ENCODE results near the gene ZFP36L2.

The ZFP36L2 gene, protein sequence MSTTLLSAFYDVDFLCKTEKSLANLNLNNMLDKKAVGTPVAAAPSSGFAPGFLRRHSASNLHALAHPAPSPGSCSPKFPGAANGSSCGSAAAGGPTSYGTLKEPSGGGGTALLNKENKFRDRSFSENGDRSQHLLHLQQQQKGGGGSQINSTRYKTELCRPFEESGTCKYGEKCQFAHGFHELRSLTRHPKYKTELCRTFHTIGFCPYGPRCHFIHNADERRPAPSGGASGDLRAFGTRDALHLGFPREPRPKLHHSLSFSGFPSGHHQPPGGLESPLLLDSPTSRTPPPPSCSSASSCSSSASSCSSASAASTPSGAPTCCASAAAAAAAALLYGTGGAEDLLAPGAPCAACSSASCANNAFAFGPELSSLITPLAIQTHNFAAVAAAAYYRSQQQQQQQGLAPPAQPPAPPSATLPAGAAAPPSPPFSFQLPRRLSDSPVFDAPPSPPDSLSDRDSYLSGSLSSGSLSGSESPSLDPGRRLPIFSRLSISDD

DNA sequence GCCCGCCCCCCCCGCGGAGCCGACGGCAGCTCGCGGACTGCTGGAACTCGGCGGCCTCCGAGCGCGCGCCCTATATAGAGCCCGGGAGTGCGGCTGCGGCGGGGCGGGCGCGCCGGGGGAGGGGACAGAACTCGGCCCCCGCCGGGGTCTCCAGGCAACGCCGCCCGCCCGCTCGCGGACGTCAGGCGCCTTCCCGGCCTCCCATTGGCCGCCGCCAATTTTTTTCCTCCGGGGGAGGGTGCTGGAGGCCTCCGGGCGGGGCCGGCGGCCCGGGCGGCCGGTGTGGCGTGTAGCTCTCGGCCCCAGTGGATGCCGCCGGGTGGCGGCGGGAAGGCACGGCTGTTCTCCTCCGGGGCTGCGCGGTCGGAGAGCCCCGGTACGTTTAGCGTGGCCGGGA, at the start of gene ZFP36L2:
TSS of gene ZFP36L2 (minus strand) at position 49 of the 397 bp plus-strand sequence. CDS start 291 bp downstream, outside the sequence.
- peak; percentile 89 for DNase-seq (ENCODE audit: low read depth)

DNA sequence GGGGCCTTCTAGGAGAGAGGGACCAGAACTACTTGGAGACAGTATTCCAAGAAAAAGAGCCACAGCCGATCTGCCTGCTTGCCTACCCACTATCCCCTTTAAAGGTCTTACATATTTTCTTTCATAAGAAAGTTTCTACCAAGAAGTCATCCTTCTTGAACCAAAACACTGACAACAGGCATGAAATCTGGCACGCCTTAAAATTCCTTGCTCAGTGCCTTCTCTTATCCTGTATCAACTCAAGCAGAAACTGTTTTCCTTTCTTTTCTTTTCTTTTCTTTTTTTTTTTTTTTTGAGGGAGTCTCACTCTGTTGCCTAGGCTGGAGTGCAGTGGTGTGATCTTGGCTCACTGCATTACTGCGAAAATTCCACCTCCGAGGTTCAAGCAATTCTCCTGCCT, 48.3 kb upstream of the ZFP36L2 start:
- DNase-seq (ENCODE audit: low read depth): no peak

DNA sequence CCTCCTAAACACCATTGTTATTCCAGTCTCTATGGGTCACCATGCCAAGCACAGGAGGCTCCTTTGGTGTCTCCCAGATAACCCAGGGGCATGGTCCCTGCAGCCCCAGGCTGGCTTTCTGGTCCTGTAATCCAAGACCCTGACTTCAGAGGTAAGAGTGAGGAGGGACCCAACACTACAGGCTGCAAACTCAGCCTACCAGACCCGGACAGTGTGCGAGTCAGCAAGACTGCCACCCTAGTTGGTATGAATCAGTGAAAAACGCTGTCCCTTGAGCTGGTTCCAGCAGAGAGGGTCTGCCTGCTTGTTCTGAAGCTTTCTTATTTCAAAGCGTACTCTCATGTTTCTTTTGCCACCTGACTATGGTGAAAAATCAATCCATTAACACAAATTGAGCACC, 47.6 kb upstream of the ZFP36L2 start:
- no peak for DNase-seq (ENCODE audit: low read depth)

DNA sequence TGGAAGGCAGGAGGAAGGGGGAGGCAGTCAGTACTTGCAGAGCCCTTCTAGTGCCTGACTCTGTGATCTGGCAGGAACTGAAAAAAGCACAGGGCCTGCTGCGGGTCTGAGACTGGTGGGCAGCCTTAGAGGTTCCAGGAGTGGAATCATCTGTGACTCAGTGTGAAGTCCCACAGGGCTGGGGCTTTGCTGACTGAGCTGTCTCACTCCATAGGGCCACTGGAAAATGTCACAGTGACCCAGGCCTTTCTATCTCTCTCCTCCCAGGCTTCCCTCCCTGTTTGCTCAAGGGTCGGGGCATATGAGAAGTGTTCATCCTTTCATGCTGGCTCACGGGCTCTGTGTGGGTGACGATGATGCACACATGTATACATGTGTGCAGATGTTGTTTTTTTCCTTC, 47.1 kb upstream of the ZFP36L2 start:
- no peak for DNase-seq (ENCODE audit: low read depth)

DNA sequence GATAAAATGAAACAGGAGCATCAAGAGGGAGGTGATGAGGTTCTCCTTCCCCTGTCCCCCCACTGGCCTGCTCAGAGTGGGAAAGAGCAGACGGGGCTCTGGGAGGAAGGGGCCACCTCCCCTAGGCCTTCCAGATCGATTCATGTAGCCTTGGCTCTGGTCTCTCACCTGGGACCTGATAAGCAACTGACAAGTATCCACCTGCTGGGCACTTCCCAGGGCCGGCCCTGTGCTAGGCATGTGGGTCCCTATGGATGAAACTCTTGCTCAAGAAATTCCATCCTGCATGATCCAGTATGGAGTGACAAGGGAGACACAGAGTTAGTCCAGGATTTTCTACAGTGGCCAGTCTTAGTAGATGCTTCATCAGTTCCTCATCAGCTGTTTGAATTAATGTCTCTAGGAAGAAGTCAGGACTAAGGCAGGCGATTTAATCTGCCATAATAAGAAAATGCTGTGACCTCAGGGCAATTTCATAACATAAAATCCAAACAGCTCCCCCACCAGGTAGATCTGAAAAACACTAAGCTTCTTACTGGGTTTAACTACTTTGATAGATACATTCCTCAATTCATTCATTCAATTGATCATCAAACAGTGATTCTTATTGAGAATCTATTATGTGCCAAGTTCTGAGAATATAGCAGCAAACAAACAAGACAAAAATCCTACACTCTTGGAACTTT, 44.7 kb upstream of the ZFP36L2 start:
- no peak for DNase-seq (ENCODE audit: low read depth)

DNA sequence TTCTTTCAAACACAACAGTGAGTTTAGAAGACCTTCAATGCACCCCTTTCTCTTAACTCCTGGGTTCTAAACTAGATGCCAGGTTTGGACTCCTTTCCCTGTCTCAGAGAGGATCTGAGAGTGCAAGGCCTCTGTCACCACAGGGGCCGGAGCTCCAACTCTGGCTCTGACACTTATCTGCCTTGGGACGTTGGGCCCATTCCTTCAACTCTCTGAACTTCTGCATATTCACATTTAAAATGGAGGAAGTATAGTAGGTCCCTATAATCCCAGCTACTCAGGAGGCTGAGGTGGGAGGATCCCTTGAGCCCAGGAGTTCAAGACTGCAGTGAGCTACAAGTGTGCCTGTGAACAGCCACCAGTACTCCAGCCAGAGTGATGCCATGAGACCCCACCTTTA, 44.1 kb upstream of the ZFP36L2 start:
- DNase-seq (ENCODE audit: low read depth): no peak

DNA sequence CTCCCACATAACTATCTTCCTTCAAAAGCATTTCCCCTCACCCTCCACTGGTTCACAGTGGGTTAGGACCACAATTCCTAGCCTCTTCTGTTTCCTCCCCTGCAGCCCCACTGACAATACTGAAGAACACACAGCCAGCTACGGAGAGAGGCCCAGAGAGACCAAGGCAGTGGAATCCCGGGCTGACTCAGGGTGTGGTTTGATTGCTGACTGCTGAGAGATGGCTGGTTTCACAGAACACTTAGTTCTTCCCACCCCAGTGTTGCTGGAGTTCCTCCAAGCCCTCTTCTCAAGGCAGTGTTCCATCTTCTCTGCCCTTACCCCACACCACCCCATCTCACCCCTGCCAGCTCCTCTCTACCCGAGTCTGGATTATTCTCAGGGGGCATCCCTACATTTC, 43.3 kb upstream of the ZFP36L2 start:
- no peak for DNase-seq (ENCODE audit: low read depth)

DNA sequence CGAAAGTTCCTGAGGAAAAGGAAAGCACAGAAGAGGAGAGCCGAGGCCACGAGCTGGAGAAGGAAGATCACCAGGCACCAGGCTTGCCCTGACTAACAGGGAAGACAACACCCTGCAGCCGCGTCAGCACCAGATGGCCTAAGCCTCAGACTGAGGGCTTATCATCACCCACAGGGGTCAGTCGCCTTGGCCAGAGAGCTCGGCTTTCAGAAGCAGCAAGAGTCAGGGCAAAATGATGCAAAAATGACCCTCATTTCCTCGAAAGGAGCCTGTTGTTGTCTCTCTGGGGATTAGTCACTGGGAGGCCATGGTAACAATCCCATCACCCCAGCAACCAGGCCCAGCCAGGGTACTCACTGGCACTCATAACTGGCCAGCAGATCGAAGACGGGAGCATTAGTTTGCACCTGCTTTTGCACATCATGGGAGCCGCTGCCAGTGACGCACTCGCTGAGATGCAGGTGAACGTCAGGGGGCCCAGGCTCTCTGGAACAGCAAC, 42.7 kb upstream of the ZFP36L2 start:
- DNase-seq (ENCODE audit: low read depth): no peak

DNA sequence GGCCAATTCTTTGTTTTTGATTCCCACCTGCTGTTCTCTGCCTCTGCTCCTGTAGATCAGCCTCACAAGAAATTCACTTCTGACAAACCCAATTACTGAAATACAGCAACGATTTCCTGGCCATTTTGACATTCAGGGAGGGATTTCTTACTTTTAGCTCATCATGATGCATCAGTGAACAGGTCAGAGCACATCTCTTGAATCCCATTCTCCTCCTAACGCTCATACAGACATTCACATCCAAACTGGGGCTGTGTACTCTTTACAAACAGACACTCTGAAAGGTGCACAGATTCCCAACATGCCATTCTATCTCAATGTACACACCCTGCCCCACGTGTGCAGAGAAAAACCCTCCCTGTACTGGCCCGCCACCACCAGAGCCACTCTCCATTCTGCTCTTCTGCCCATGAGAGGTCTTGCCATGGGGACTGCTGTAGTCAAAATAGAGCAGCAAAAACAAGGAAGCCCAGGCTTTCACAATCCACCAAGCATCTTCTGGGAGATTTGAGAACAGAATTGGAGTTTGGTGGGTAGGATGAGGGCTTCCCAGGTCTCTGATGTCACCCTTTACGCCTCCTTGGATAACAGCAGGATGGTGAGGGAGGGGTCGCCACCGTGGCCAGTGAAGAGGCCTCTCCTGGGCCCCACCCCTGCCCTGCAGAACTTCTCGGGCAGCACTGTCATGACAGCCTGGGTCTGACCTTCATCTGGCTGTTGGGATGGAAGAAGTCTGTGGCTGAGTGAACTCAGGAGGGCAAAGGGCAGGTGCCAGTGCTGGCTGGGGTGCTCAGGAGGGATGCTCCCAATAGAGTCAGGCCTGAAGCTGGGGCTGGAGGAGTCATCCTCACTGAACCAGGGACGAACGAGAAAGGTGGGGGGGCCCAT, 41.9 kb upstream of the ZFP36L2 start:
- no peak for DNase-seq (ENCODE audit: low read depth)

DNA sequence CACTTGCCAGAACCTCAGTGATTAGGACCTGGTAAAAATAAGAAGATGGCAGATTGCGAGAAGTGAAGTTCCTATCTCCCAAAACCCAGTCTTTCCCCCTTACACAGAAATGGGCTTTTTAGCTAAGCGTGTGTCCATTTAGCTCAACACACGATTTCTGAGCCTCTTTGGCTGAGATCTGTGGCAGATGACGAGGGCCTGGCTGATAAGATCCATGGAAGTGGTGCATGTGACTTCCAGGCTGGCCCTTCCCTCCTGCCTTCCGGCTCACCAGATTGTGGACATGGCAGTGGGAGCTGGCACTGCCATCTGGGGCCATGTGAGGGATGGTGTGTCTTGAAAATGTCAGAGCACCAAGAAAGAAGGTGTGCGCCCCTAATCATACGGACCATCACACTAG, 41.0 kb upstream of the ZFP36L2 start:
- DNase-seq (ENCODE audit: low read depth): no peak

DNA sequence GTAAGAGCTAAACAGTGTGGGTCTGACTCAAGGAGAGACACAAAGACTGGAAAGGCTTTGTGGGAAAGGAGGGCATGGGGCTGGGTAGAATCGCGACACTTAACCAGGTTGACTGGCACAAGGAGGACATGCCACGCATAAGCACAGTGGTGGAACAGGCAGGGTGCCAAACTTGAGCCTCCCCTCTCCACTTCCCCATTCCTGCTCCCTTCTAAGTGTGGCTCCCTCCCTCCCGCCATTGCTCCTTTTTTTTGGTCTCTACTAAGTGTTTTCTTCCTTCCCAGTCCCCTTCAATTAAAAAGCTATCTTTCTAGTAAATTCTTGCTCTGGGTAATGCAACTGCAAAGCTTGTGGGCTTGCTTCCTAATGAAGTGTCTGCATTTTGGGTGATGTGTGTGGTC, 40.3 kb upstream of the ZFP36L2 start:
- DNase-seq (ENCODE audit: low read depth): no peak

DNA sequence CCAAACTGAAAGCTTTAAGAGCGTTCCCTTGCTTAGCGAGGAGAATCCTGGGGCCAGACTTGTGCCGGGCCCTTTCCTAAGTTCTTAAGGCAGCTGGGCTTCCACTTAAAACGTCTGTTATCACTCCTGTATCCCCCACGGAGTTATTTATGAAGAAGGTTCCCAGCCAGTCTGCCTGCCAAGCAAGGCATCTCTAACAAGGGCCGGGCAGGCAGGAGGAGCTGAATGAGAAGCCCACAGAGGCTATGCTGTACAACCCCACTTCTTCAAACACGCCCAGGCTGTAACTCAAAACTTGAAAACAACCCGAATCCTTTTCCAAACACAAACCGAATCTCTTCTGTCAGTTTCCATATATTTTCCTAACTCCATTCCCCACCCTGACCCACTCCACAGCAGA, 39.0 kb upstream of the ZFP36L2 start:
- no peak for DNase-seq (ENCODE audit: low read depth)

DNA sequence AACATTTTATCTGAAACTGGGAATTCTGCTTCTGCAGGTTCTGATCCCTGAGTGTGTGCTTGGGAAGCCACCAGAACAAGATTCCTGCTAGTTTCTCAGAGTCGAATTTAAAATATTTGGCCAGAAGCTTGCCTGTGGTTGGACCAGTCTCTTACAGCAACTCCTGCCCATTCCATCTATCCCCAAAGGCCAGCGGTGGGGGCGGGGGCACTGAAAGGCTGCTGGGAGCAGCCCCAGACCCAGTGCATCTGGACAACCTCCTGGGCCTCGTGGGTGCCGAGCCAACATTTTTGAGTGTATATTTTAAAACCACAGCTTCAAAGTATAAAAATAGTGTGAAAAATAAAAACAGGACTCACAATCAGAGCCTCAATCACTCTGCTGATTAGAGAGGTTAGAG, 38.6 kb upstream of the ZFP36L2 start:
- no peak for DNase-seq (ENCODE audit: low read depth)

DNA sequence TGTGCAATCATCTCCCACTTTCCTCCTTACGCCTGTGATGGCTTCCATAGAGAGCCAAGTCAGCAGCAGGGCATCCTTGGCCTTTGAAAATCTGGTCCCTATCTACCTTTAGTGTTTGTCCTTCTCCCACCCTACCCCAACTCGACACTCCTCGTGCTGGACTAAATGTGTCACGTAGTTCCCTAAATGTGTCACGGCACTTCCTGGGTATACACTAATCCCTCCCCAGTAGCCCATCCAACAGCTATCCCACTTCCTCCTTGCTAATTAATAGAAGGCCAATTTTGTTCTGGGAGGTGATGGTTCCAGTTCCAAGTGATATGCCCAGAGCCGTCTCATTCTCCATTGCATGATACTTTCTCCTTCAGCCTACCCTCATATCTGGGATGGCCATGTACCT, 36.5 kb upstream of the ZFP36L2 start:
- no peak for DNase-seq (ENCODE audit: low read depth)

DNA sequence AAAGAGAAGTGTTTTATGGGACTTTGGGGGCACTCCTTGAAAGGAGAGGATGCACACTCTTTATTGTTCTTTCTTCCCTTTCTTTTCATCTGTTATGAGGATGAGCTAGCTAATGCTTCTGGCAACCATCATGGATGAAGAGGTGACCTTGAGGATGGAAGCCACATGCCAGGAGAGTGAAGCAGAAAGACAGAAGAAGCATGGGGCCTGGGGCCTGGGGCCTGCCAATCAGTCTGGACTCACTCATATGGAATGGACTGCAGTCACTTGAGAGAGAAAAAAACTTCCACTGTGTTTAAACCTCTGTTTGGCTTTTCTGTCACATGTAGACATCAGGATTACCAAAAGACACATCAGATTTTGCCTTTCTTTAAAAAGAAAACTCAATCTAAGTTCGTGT, 35.8 kb upstream of the ZFP36L2 start:
- no peak for DNase-seq (ENCODE audit: low read depth)

DNA sequence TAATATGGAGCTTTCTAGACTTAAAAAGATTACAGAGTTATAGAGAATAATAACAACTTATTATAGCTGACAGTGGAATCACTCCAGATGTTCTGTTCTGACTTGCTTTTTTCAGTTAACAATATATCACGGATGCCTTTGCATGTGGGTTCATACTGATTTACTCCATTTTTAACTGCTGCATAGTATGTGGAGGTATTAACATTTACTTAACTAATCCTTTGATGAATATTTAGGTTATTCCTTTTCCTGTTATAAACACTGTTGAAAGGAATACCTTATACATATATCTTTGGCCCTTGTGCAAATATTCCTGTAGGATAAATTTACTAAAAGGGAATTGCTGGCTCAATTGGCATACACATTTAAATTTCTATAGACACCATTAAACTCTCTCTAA, 33.1 kb upstream of the ZFP36L2 start:
- DNase-seq (ENCODE audit: low read depth): no peak

DNA sequence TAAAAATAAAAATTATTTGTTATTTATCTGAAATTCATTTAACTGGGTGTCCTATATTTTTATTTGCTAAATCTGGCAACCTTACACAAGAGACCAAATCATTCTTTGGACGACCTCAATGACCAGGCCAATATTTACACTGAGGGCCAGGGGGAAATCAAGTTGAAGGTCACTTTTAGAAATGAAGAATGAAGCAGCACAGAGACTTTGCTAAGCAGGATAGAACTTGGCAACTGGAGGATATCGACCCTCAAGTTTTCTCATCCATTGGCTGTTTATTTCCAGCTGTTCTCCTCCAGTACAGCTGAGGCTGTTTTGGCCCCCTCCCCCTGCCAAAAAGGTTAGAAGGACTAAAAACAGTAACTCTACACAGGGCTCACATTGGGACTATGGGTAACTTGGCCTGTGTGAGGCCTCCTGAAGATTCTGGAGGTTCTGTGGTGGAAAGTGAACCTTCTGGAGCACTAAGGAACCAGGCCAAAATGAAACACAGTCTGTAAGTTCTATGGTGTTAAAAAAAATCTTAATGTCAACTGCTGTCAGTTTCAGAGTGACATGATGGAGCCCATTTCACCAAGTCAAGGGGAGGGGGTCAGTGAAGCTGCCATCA, 32.2 kb upstream of the ZFP36L2 start:
- DNase-seq (ENCODE audit: low read depth): no peak

DNA sequence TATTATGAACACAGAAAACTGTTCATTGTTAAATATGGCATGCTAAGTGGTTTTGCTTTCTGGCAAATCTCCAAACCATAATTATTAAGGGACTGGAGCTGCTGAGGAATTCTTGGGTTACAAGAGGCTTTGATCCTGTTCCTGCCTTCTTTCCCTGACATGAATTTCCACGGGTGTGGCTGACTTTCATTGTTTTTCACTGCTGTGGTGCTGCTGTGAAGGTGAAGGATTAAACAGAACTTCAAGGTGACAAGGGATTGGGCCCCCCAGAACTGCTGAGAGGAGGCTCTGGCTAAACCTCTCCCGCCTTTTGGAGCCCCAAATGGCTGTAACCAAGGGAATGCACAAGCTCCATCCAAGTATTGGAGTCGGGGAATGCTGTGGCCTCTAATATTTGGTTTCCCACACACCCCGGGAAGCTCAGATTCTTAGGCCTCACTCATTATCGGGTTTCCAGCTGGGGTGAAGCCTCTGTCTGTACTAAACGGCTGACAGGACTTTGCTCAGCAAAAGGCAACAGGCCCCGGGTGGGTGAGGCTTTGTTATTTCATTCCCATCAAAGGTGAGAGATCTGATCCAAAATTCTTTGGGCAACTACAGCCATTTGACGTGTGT, 29.0 kb upstream of the ZFP36L2 start:
- no peak for DNase-seq (ENCODE audit: low read depth)

DNA sequence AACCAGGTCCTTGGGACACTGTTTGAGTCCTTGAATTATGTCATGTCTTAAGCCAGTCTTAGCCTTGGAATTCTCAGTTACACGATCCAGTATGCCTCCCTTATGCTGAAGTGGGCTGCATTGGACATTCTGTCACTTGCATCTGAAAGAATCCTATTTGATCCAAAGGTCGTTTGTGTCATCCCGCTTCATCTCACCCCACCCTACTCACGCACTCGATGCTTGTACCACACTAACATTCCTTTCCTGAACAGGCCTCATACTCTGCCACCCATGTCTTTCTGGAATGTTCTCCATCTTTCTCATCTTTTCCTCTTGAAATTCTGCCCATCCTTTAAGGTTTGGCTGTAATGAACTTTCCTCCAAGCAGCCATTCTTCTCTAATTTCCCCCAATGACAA, 27.9 kb upstream of the ZFP36L2 start:
- DNase-seq (ENCODE audit: low read depth): no peak

DNA sequence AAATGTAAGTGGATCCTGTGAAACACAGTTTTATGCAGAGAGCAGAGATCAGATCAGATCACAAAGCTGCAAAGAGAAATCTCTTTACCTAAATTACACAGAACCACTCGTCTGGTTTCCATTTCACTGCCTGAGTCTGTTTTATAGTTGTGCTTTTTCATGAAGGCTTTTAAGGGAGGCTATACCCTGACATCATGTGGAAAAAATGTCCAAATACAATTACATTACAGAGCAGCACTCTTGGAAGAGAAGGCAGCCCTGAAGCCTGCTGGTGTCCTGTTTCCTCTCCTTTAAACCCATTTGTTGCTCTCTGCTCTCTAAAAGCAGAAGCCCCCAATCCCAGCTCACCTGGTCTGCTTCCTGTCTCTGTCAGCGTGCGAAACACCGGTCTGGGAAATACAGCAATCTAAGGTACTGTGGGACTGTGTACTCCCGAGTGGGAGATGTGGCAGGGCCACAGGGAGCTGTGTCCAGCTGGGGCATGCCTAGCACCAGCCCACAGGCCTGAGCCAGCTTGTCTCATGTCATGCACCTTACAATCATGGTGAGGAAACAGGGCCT, 24.8 kb upstream of the ZFP36L2 start:
- DNase-seq (ENCODE audit: low read depth): no peak

DNA sequence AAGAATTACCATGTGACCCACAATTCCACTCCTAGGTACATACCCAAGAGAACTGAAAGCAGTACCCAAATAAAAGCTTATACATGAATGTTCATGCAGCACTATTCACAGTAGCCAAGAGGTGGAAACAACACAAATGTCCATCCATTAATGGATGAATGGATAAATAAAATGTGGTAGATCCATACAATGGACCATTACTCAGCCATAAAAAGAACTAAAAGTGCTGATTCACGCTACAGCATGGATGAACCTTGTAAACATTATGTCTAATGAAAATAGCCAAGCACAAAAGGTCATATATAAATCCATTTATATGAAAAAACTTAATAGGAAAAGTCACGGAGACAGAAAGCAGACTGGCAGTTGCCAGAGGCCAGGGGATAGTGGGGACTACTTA, 23.6 kb upstream of the ZFP36L2 start:
- no peak for DNase-seq (ENCODE audit: low read depth)

Measured in stimulated activated CD8-positive, alpha-beta memory T cell treated with anti-CD3 and anti-CD28 coated beads, Interleukin-15, amount 100 ng/mL, for 24 hours (primary cell).